ENCODE data around the gene ANO1.

Gene ANO1

DNA sequence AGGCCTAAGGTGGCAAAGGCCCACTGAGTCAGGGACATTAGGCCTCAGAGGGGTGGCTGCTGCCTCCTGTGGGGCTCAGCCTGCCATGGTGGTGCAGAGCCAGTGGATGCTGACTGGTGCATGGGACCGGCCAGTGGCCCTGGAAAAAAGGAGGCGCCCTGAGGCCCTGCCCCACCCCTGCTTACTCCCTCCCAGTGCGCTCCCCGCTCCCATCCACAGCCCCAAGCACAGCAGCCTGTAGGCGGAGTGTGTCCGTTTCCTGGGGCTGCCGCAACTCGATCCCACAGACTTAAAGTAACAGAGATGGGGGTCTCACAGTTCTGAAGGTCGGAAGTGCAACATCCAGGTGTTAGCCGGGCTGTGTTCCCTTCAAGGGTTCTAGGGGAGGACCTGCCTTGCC lies 86.6 kb downstream of the ANO1 start:
- no peak for DNase-seq (ENCODE audit: low spot score)

DNA sequence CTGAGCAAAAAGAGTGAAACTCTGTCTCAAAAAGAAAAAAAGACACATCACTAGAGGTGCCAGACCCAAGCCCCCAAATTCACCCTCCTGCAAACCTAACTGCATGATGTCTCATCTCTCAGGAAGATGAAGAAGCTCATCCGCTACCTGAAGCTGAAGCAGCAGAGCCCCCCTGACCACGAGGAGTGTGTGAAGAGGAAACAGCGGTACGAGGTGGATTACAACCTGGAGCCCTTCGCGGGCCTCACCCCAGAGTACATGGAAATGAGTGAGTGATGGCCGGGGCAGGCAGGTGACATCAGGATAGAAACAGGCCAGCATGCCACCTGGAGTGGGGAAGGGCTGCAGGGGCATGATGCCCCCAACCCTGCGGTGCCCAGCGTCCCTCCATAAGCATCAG lies 89.0 kb downstream of the ANO1 start:
- no peak for DNase-seq (ENCODE audit: low spot score)

DNA sequence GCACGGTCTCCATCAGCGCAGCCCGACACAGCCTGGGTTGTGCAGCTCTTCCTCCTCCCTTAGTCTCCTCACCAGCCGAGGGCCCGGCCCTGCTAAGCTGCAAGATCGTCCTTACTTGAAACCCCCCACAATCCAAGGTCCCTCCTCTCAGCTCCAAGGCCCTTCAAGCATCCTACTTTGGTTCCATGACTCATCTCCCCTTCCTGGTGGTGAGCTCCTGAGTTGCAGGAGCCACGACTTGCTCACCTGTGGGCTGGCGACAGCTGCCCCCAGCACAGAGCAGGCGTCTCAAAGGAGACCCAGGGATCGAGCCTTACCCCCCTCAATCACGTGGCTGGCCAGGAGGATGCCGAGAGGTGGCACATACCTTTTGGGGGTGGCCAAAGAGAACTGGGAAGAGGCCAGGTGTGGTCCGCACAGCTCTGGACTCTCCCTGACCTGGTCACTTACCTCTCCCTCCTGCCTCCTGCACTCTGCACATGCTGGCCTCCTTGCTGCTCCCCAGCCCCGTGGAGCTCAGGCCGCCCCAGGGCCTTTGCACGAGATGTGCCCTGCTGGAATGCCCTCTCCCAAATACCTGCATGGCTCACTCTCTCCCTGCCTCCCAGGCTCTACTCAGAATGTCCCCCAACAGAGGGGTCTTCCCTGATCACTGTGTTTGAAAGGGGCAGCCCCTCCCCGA lies 89.7 kb downstream of the ANO1 start:
- no peak for DNase-seq (ENCODE audit: low spot score)

DNA sequence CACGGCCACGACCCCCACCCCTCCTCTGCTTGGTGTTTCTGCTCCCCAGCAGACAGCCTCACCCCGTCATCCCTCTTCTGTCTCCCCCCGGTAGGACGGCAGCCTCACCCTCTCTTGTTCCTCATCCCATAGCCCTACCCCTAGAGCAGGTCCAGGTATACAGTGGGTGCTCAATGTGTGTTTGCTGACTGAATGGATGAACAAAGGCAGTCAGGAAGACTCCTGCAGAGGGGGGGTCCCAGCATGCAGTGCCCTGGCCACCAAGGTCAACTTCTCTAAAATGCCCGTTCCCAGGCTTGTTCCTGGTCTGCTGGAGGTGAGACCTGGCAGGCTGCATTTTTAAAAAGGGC lies 90.3 kb downstream of the ANO1 start:
- DNase-seq (ENCODE audit: low spot score) = no peak

DNA sequence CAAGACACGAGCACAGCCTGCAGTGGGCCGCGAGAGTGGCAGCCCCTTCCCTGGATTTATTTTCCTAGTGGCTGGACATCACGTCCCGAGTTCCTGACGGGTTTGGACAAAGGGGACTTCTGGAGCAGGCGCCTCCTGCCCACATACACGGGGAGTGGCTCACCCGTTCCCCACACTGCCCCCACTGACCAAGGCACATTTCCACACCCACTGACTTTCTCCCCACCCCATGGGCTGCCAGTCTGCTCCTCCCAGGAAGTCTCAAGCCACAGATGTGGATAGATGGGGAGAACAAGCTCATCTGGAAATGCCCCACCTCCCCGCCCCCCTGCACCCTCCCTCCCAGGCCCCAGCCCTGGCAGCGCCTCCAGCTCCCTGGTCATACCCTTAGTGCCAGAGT lies 91.0 kb downstream of the ANO1 start:
- no peak for DNase-seq (ENCODE audit: low spot score)

DNA sequence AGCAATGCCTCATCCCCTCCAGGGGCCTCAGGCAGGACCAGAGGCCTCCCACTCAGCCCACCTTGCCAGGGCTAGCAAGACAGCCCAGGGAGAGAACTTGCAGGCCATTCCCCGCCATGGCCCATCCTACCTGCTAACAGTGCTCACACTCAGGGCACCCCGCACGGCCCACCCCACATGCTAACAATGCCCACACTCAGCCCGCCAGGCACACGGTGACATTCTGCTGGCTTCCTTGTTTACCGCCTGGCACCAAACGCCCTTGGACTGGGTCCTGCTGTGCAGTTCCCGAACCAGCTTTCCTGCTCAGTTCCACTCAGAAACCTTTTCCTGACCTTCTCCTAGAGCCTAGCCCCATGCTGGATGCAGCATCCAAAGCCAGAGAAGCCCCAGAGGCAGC lies 91.5 kb downstream of the ANO1 start:
- DNase-seq (ENCODE audit: low spot score) = no peak

DNA sequence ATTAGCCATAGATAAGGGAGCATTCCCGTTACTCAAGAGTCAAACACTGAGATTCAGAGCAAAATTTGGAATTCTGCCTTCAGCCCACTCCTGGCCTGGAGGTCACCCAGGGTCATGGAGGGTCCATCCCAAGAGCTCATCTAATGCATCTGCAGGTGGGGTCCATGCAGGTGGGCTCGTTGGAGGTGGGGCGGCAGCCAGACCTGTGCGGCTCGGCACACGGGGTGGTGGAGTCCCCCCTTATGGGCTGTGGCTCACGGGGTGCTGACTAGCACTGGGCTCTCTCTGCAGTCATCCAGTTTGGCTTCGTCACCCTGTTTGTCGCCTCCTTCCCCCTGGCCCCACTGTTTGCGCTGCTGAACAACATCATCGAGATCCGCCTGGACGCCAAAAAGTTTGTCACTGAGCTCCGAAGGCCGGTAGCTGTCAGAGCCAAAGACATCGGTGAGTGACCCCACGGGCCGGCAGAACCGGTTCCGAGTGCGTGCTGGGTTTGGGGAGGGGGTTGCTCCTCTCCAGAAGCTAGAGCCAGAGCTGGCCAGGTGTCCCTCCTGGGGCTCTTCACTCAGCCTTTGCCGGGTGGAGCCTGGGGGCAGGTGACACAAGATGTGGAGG lies 92.6 kb downstream of the ANO1 start:
- DNase-seq (ENCODE audit: low spot score) = no peak

DNA sequence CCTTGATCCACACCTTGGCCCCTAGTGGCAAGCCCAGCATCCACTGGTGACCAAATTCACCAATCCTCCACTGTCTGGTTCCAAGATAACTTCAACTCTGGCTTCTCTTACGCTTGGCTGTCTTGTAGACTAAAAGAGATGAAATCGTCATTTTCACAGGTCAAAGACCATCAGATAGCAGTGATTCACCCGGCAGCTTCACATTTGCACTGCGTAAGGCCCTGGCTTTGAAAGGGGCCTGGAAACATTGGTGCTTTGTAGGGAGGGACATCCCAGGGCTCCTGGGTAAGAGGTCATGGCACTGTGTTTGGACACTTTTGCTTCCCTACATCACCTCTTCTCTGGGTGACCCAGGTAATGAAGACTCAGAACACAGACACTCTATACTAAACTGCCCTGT lies 94.9 kb downstream of the ANO1 start:
- DNase-seq (ENCODE audit: low spot score) = no peak

DNA sequence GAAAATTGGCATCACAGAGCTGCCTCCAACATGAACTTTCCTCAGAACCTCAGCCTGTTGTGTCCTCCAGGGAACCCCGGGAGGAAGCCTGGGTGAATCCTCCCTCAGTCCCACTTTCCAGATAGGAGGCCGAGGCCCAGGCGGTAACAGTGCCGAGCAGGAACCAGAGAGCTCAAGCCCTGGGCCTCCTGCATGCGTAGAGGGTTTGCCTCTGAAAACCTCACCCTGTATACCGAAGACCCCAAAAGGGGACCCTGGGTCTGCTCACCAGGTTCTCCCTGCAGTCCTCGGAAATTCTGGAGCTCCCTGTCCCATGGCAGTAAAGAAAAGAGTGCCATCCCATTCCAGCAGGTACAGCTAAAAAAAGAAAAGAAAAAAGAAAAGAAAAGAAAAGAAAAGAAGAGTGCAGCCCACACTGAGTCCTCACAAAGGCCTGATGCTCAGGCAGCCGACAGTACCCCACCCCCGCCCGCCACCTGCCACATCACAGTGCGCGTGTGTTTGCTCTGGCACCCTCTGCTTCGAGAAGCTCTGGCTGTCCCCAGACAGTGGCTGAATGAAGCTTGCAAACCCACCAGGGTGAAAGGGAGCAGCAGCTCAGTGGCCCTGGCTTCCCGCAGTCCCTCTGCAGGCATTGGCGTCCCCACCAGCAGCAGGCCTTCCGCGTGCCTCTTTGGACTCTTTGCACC lies 96.6 kb downstream of the ANO1 start:
- no peak for DNase-seq (ENCODE audit: low spot score)

DNA sequence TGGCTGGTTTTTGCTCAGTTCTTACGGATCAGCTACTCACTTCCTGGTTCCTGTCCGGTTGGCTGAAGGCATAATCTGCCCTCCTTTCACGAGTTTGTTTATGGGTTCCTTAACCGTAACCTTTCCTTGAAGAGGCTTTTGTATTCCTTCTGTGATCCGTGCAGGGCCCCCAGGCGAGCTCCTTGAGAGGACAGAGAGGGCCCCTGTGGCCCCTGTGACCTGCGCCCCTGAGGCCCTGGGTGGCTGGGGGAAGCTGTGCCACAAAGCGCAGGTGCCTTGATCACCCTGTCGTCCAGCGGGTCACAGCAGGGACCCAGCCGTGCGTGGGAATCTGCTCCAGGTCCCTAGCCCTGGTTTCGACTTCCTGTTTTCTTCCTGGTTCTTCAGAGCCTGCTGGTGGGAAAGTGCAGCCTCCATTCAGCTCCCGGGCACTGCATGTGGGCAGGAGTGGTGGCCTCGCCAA lies 97.2 kb downstream of the ANO1 start:
- DNase-seq (ENCODE audit: low spot score) = no peak

DNA sequence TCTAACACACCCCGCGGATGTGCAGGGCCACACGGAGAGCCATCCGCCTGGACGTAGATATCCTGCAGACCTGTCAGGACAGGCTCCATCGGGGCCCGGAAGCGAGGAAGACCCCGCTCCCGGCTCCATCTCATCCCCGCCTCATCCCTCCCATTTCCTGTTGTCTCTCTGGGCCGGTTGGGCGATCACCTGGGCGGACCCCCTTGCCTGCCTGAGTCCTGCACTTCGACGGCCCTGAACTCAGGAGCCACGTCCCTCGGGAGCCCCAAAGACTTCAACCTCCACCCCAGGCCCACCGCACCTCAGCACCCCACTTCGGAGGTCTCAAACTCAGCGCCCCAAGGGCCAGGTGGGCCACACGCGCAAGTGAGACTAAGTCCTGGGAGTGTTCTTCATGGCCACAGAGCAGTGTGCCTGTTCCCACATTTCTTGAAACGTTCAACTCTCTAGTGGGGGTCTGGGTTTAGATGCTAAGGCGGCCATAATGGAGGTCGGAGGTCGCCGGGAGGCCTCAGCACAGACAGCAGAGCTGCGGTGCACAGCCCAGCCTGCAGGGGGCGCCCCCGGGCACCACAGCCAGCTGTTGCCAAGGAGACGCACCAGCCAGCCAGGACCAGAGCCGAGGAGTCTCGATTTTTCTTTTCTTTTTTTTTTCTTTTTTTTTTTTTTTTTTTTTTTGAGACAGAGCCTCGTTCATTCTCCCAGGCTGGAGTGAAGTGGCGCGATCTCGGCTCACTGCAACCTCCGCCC lies 99.0 kb downstream of the ANO1 start:
- peak; percentile 99 for DNase-seq (ENCODE audit: low spot score)

DNA sequence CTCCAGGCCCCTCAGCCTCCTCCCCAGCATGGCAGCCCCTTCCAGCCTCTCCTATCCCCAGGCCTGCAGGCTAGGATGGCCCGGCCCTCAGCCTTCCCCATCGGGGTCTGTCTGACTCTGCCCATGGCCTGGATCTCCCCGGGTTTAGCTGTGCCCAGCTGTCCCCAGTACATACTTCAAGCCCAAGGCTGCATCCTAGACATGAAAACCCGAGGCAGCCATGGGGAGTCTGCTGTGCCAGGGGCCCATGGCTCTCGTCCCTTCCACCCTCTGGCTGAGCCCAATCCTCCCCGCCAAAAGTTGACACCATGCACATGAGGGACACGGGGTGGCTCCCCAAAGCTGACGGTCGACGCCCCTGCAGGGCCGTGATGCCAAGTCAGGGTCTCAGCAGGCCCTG lies 102.8 kb downstream of the ANO1 start:
- DNase-seq (ENCODE audit: low spot score) = no peak

DNA sequence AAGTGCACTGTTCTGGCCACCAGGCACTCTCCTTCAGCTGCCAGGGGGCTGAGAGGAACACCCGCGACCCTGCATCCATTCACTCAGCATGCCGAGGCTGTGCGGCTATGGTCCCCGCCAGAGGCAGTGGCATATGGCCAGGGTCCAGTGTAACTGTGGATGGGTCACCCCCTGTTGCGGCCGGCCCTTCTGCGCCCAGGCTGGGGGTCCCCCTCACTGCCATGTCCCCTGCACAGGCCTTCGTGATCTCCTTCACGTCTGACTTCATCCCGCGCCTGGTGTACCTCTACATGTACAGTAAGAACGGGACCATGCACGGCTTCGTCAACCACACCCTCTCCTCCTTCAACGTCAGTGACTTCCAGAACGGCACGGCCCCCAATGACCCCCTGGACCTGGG lies 104.1 kb downstream of the ANO1 start:
- DNase-seq (ENCODE audit: low spot score) = no peak

DNA sequence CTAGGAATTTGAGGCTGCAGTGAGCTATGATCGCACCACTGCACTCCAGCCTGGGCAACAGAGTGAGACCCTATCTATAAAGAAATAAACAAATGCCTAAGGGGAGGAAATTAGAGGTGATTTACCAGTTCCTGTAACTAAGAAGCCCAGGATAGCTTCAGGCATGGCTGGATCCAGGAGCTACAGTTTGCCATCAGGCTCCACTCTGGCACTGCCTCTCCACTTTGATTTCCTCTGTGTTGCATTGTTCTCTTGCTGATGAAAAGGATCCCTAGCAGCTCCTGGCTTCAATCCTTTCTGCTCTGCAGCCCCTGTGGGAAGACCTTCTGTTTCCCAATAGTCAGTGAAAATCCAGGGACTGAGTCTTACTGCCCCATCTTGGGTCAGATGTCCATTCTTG lies 104.9 kb downstream of the ANO1 start:
- no peak for DNase-seq (ENCODE audit: low spot score)

DNA sequence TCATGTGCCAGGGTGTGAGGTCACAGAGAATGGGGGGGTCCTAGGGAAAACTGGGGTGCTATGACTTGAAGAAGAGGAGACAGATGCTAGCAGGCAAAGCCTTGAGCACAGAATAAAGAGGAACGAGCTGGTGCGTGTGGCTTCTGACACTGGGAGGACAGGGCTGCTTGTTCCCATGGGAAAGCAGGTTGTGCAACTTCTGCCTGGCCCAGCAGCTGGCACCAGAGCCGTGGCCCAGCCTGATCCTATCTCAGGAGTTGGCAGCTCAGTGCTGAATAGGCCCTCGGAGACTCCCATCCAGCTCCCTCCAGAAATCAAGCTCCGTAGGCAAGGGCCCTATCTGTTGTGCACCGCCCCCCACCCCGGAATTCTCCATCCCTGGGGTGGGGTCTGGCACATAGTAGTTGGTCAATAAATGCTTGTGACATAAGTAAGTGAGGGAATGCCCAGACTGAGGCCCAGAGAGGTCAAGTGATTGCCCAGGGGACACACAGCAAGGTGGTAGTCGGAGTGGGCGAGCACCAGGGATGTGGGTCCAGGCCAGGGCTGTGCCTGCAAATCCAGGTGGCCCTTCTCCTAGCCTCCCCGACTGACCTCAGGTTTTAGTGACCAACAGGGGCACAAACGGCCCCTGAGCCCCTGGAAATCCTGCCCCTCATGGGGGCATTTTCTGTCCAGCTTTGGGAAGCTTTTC lies 105.5 kb downstream of the ANO1 start:
- no peak for DNase-seq (ENCODE audit: low spot score)

DNA sequence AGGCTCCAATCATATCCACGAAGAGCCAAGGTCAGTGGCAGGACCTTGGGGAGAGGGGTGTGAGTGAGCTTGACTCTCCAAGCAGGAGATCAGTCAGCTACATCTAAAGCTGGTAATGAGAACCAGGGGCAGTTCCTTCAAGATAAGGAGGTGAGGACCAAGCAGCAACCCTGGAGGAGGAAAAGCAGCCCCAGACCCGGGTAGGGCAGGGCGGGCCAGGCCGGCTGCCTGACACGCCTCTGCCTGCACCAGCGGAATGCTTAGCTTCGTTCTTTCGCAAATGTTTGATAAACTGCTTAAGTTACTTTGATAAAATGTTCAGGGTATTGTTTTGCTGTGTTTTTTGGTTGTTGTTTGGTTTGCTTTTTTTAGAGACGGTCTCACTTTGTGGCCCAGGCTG lies 106.3 kb downstream of the ANO1 start:
- no peak for DNase-seq (ENCODE audit: low spot score)

DNA sequence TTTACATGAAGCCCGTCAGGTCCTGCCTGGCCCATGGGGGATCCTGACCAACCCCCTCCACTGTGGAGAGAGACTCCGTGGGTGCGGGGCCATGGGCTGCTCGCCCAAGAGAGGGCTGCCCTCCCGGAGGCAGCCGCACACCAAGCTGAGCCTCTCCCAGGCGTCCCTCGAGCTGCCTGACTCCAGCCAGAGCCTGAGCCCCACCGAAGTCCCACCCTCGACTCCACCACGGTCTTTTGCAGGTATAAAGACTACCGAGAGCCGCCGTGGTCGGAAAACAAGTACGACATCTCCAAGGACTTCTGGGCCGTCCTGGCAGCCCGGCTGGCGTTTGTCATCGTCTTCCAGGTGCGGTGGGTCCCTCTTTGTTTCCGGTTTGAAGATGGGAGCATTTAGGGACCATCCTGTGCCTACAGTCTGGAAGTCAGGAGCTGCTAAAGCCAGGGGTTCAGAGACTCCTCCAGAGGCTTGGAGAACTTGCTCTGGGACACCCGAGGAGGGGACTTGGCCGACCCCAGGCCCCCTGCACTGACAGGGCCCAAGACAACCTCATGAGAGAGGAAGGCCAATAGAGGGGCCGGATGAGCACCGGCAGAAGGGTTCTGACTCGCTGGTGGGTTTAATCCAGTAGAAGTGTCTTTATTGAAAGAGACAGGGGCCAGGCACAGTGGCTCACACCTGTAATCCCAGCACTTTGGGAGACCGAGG lies 107.4 kb downstream of the ANO1 start:
- DNase-seq (ENCODE audit: low spot score) = no peak

DNA sequence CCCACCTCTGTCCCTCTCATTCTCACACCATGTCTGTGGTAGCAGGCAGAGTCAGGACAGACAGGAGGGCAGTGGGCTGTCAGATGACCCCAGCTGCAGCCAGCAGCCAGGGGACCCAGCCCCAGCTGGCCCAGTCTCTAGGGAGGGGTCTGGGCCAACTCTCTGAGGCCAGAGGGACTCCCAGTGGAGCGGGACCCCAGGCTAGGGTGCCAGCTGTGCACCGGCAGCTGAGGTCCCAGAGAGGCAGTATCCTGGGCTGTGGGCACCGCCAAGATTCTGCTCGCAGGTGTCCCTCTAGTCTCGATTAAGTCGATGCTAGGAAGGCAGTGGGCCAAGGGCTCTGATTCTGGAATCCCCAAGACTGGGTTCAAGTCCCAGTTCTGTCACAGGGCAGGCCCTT lies 108.3 kb downstream of the ANO1 start:
- DNase-seq (ENCODE audit: low spot score) = no peak

DNA sequence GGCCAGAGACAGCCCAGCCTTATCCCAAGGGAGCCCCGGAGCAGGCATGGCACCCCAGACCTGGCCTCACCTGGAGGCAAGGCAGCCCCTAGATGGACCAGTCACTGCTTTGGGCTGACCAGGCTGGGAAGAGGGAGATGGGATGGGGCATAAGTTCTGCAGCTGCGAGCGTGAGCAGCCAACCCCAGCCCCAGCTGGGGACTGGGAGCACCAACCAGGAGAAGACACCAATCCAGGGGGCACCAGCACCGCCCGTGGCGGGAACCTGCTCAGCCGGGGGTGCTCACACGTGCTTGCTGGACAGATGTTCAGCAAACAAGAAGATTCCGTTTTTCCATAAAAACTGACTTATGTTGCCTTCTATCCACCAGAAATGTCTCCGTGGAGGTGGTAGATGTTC lies 108.8 kb downstream of the ANO1 start:
- no peak for DNase-seq (ENCODE audit: low spot score)

DNA sequence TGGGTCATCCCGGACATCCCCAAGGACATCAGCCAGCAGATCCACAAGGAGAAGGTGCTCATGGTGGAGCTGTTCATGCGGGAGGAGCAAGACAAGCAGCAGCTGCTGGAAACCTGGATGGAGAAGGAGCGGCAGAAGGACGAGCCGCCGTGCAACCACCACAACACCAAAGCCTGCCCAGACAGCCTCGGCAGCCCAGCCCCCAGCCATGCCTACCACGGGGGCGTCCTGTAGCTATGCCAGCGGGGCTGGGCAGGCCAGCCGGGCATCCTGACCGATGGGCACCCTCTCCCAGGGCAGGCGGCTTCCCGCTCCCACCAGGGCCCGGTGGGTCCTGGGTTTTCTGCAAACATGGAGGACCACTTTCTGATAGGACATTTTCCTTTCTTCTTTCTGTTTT lies 109.7 kb downstream of the ANO1 start:
- no peak for DNase-seq (ENCODE audit: low spot score)

DNA sequence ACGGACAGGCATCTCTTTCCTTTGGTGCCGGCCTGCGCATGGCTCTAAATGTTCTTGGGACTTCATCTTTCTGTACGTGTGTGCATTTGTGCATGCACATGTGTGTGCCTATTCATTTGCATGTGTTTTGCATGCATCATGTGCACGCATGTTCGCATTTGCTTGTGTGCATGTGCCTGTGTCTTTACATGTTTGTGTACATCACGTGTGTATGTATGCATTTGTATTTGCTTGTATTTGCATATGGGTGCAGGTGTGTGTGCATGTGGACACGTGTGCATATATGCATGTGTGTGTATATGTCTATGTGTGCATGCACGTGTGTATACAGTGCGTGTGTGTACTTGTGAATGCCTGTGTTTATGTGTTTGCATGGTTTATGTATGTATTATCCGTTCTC lies 111.5 kb downstream of the ANO1 start:
- DNase-seq (ENCODE audit: low spot score) = no peak
